Measurements from ENCODE around the gene MICALL1.
"Not testable (repeated sequence)": the region's sequence is repeated elsewhere in the genome, so short reads cannot be mapped to it uniquely, and the experiment has no call there.

MICALL1 gene

GRCh38 chr22:37954686-37955085 is 48.6 kb downstream of the MICALL1 start:
- H3K4me3 ChIP-seq (ENCODE audit: low read depth, low read length), result peak overlapping the region; percentile 100
- DNase-seq, result no peak
- in situ Hi-C loops (cut with HindIII; ENCODE audit: low pct_ligation_motif_present, low sequenced_read_pairs), result no loop called here
- H3K27ac ChIP-seq, result no peak overlapping the region
- no peaks in the 10 kb centered on the region for H3K27me3 ChIP-seq (replicated peaks)
- peaks cover 26% of the 10 kb centered on the region for H3K36me3 ChIP-seq (replicated peaks)
- TF ChIP-seq, protein P1, sequence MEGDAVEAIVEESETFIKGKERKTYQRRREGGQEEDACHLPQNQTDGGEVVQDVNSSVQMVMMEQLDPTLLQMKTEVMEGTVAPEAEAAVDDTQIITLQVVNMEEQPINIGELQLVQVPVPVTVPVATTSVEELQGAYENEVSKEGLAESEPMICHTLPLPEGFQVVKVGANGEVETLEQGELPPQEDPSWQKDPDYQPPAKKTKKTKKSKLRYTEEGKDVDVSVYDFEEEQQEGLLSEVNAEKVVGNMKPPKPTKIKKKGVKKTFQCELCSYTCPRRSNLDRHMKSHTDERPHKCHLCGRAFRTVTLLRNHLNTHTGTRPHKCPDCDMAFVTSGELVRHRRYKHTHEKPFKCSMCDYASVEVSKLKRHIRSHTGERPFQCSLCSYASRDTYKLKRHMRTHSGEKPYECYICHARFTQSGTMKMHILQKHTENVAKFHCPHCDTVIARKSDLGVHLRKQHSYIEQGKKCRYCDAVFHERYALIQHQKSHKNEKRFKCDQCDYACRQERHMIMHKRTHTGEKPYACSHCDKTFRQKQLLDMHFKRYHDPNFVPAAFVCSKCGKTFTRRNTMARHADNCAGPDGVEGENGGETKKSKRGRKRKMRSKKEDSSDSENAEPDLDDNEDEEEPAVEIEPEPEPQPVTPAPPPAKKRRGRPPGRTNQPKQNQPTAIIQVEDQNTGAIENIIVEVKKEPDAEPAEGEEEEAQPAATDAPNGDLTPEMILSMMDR (IDR thresholded peaks at IDR 0.05; ENCODE audit: low read depth, low read length, missing control alignments), result no peak

DNA sequence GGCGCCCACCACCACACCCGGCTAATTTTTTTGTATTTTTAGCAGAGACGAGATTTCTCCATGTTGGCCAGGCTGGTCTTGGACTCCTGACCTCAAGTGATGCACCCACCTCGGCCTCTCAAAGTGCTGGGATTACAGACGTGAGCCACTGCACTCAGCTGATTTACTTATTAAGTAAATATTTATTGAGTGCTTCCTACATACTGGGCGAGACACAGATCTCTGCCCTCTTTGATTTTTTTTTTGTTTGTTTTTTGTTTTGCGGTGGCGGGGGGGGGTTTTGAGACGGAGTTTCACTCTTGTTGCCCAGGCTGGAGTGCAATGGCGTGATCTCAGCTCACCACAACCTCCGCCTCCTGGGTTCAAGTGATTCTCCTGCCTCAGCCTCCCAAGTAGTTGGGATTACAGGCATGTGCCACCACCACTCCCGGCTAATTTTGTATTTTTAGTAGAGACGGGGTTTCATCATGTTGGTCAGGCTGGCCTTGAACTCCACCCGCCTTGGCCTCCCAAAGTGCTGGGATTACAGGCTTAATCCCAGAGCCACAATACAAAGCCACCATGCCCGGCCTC is 49.8 kb downstream of the MICALL1 start:
- in situ Hi-C loops (cut with HindIII; ENCODE audit: low pct_ligation_motif_present, low sequenced_read_pairs); H3K27me3 ChIP-seq (replicated peaks); DNase-seq; H3K4me3 ChIP-seq (ENCODE audit: low read depth, low read length); H3K27ac ChIP-seq: not testable (repeated sequence)
- peaks cover 29% of the 10 kb centered on the region for H3K36me3 ChIP-seq (replicated peaks)

DNA sequence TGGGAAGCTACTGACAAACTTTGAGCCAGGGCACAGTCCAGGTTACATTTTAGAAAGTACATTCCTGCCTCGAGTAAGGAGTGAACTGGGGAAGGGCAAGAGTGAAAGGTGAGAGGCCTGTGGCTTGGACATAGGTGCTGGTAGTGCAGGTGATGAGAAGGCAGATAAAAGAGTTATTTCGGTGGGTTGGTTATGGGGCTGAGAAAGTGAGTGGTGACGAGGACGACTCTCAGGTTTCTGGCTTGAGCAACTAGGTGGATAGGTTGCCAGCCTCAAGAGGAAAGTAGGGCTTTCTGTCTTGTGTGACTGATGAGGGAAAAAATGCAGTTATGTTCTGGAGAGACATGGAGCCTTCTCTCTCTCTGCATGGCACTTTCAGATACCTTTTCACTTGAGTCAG is 51.1 kb downstream of the MICALL1 start:
- Histone ChIP-seq H3K27ac (no peak overlapping the region), H3K36me3 (replicated peaks) (peaks cover 40% of the 10 kb centered on the region), H3K4me3 (ENCODE audit: low read depth, low read length) (no peak overlapping the region), H3K27me3 (replicated peaks) (no peaks in the 10 kb centered on the region)
- no peak for DNase-seq
- in situ Hi-C loops (cut with HindIII; ENCODE audit: low pct_ligation_motif_present, low sequenced_read_pairs), result no loop called here
- TF ChIP-seq, protein P1 (IDR thresholded peaks at IDR 0.05; ENCODE audit: low read depth, low read length, missing control alignments), result no peak

DNA sequence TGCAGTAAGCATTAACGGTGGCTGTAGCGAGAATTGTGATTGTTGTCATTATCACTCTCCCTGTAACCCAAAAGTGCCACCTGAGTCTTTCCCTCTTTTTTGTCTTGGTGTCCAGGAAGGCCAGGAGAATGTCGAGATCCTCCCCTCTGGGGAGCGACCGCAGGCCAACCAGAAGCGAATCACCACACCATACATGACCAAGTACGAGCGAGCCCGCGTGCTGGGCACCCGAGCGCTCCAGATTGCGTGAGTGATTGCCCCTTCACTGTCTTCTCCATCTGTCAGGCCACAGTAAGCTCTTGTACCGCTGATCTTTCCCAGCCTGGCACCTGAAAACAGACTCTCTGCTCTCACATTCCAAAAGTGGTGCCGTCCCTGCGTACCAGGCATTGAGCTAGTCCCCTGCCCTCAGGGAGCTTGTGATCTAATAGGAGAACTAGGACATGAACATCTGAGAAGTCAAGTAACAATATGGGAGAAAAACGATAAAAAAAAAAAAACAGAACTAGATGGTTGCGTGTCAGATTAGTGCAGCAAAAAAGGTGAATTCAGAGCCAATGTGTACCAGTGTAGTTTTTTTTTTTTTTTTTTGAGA is 53.2 kb downstream of the MICALL1 start:
- H3K27me3 ChIP-seq (replicated peaks), result no peaks in the 10 kb centered on the region
- in situ Hi-C loops (cut with HindIII; ENCODE audit: low pct_ligation_motif_present, low sequenced_read_pairs), result no loop called here
- TF ChIP-seq, protein P1 (IDR thresholded peaks at IDR 0.05; ENCODE audit: low read depth, low read length, missing control alignments), result no peak
- H3K36me3 ChIP-seq (replicated peaks), result peaks cover 47% of the 10 kb centered on the region
- H3K27ac ChIP-seq, result no peak overlapping the region
- no peak overlapping the region for H3K4me3 ChIP-seq (ENCODE audit: low read depth, low read length)
- DNase-seq, result no peak

- TF ChIP-seq, protein P1 (IDR thresholded peaks at IDR 0.05; ENCODE audit: low read depth, low read length, missing control alignments), result no peak
- Histone ChIP-seq H3K27ac (no peak overlapping the region), H3K4me3 (ENCODE audit: low read depth, low read length) (no peak overlapping the region), H3K36me3 (replicated peaks) (peaks cover 54% of the 10 kb centered on the region), H3K27me3 (replicated peaks) (no peaks in the 10 kb centered on the region)
- no peak for DNase-seq
- in situ Hi-C loops (cut with HindIII; ENCODE audit: low pct_ligation_motif_present, low sequenced_read_pairs), result no loop called here
These were observed 55.0 kb downstream of the MICALL1 start for GRCh38 chr22:37961062-37961461.

- in situ Hi-C loops (cut with HindIII; ENCODE audit: low pct_ligation_motif_present, low sequenced_read_pairs), result no loop called here
- Histone ChIP-seq H3K27ac (peak overlapping the region; percentile 45), H3K4me3 (ENCODE audit: low read depth, low read length) (no peak overlapping the region), H3K36me3 (replicated peaks) (peaks cover 47% of the 10 kb centered on the region), H3K27me3 (replicated peaks) (no peaks in the 10 kb centered on the region)
- peak; percentile 18 for DNase-seq
- TF ChIP-seq, protein P1 (IDR thresholded peaks at IDR 0.05; ENCODE audit: low read depth, low read length, missing control alignments), result no peak
These were observed 60.0 kb downstream of the MICALL1 start for GRCh38 chr22:37965940-37966664.
